HCT116 (cell line): ENCODE measurements around the gene RUVBL1. TPM values are rescaled to one million over a fixed set of nuclear protein-coding genes. Genes with fewer than 3 reads are reported as not detected.

Experiments
- ATAC-seq: fragments of 200-7000 bp; cut with Tn5 transposase; 2 replicates; pipeline ENCODE4 v1.9.1; 2020; ENCODE audit warnings: mild to moderate bottlenecking, moderate library complexity
- BruUV-seq: library from RNA; stranded (reverse); fragments of 400-500 nt; replicated peaks from 2 replicates; lab custom pipeline; 2021; lab: Mats Ljungman, UMichigan
- CTCF ChIA-PET: fragments of 300-600 bp; sonication (Branson Sonifier 250); formaldehyde crosslinking; loops from one replicate; lab custom pipeline; 2021; ENCODE audit warnings: antibody characterized with exemption; lab: Charles Lee
- POLR2A ChIA-PET: fragments of 300-600, 350-600 bp; sonication (Branson Sonifier 250); formaldehyde crosslinking; loops from one replicate; lab custom pipeline; 2021; ENCODE audit warnings: antibody characterized with exemption; lab: Charles Lee
- RAD21 ChIA-PET, 2 experiments: fragments of 300-600 bp; sonication (Branson Sonifier 250); formaldehyde crosslinking; loops; one replicate each; lab custom pipeline; 2023; ENCODE audit warnings: low total read pairs in 2 of 2; ENCODE audit not compliant: uncharacterized antibody in 2 of 2, unreplicated experiment in 2 of 2, low non-redundant PET in 1 of 2; lab: Charles Lee
- DNase-seq: peaks from one replicate; pipeline ENCODE4 v3.0.0-alpha.2; 2010; ENCODE audit warnings: low read depth, low spot score
- H2AFZ ChIP-seq: fragments of 200-600 bp; shearing (Covaris generic), sonication (generic); 2 replicates; pipeline ENCODE4 v1.6.1; 2017; ENCODE audit warnings: low read depth, mixed run types, mixed read lengths, antibody characterized with exemption, low read length; ENCODE audit not compliant: poor library complexity, severe bottlenecking
- H3K27ac ChIP-seq: 2 replicates; pipeline ENCODE4 v1.5.1; 2012; ENCODE audit warnings: low read depth, low read length
- H3K27me3 ChIP-seq: fragments of 200-600 bp; sonication (generic); 2 replicates; pipeline ENCODE4 v1.6.1; 2016; ENCODE audit warnings: mixed run types, low read length, mixed read lengths; ENCODE audit not compliant: insufficient read depth
- H3K36me3 ChIP-seq, 2 experiments: fragments of 200-500 bp in 1 of 2; fragments of 200-600 bp in 1 of 2; sonication (Bioruptor generic) in 1 of 2; sonication (generic) in 1 of 2; 2 replicates each; pipeline versions ENCODE4 v1.5.1 to v1.6.1; 2014 to 2016; ENCODE audit warnings: low read length in 2 of 2, inconsistent platforms in 1 of 2, mixed read lengths in 1 of 2, mixed run types in 1 of 2; ENCODE audit not compliant: insufficient read depth in 2 of 2, control insufficient read depth in 1 of 2
- H3K4me1 ChIP-seq, 2 experiments: fragments of 200-600 bp in 1 of 2; sonication (generic) in 1 of 2; 2 replicates each; pipeline versions ENCODE4 v1.5.1 to v1.6.1; 2012 to 2017; ENCODE audit warnings: low read length in 2 of 2, inconsistent platforms in 1 of 2, mild to moderate bottlenecking in 1 of 2, mixed read lengths in 1 of 2, mixed run types in 1 of 2, moderate library complexity in 1 of 2; ENCODE audit not compliant: insufficient read depth in 2 of 2, control insufficient read depth in 1 of 2
- H3K4me2 ChIP-seq: fragments of 200-600 bp; sonication (generic); 2 replicates; pipeline ENCODE4 v1.6.1; 2017; ENCODE audit warnings: mixed run types, low read length, mixed read lengths
- H3K4me3 ChIP-seq, 2 experiments: fragments of 200-600 bp in 1 of 2; sonication (generic) in 1 of 2; replicated peaks in 1 of 2; 2 replicates each; pipeline ENCODE4 v1.5.1; 2011 to 2016; ENCODE audit warnings: low read length in 2 of 2, control low read depth in 1 of 2, low read depth in 1 of 2, mild to moderate bottlenecking in 1 of 2, mixed read lengths in 1 of 2, mixed run types in 1 of 2
- H3K79me2 ChIP-seq: fragments of 200-600 bp; sonication (generic); 2 replicates; pipeline ENCODE4 v1.6.1; 2017; ENCODE audit warnings: mild to moderate bottlenecking, mixed run types, low read length, moderate library complexity, mixed read lengths; ENCODE audit not compliant: insufficient read depth
- H3K9ac ChIP-seq: fragments of 200-600 bp; sonication (generic); 2 replicates; pipeline ENCODE4 v1.6.1; 2016; ENCODE audit warnings: low read length, mixed read lengths
- H3K9me2 ChIP-seq: fragments of 200-600 bp; sonication (generic), shearing (Covaris generic); 2 replicates; pipeline ENCODE4 v1.6.1; 2017; ENCODE audit warnings: mixed run types, mild to moderate bottlenecking, moderate library complexity; ENCODE audit not compliant: insufficient read depth
- H3K9me3 ChIP-seq, 2 experiments: fragments of 200-500 bp in 1 of 2; fragments of 200-600 bp in 1 of 2; sonication (Bioruptor generic) in 1 of 2; sonication (generic) in 1 of 2; 2 replicates each; pipeline ENCODE4 v1.6.1; 2014 to 2017; ENCODE audit warnings: low read length in 2 of 2, mixed read lengths in 2 of 2, inconsistent platforms in 1 of 2, low read depth in 1 of 2, mild to moderate bottlenecking in 1 of 2, mixed run types in 1 of 2, moderate library complexity in 1 of 2; ENCODE audit not compliant: control insufficient read depth in 1 of 2, insufficient read depth in 1 of 2
- H4K20me1 ChIP-seq: fragments of 200-600 bp; sonication (generic), shearing (Covaris generic); 2 replicates; pipeline ENCODE4 v1.6.1; 2017; ENCODE audit warnings: mixed run types, mild to moderate bottlenecking, moderate library complexity; ENCODE audit not compliant: insufficient read depth
- CBX3 ChIP-seq: IDR thresholded peaks from 2 replicates; pipeline ENCODE4 v1.6.1; 2012; ENCODE audit warnings: low read depth
- CEBPB ChIP-seq: IDR thresholded peaks from 2 replicates; pipeline ENCODE4 v1.6.1; 2012; ENCODE audit warnings: low read depth
- EGR1 ChIP-seq: IDR thresholded peaks from 2 replicates; pipeline ENCODE4 v1.6.1; 2012; ENCODE audit warnings: low read depth
- ELF1 ChIP-seq: IDR thresholded peaks from 2 replicates; pipeline ENCODE4 v1.6.1; 2012; ENCODE audit warnings: low read depth, borderline replicate concordance
- EZH2 ChIP-seq: fragments of 200-600 bp; sonication (generic); IDR thresholded peaks from 2 replicates; pipeline ENCODE4 v1.6.1; 2017; ENCODE audit warnings: antibody characterized with exemption, mixed run types
- EZH2phosphoT487 ChIP-seq: fragments of 200-600 bp; IDR thresholded peaks from 2 replicates; pipeline ENCODE4 v1.6.1; 2018; ENCODE audit warnings: antibody characterized with exemption, borderline replicate concordance
- FOSL1 ChIP-seq: IDR thresholded peaks from 2 replicates; pipeline ENCODE4 v1.6.1; 2012; ENCODE audit warnings: low read depth
- JUND ChIP-seq: IDR thresholded peaks from 2 replicates; pipeline ENCODE4 v1.6.1; 2012
- POLR2A ChIP-seq: IDR thresholded peaks from 2 replicates; pipeline ENCODE4 v1.7.0; 2011; ENCODE audit warnings: borderline replicate concordance; ENCODE audit not compliant: insufficient read depth, insufficient read length; ENCODE audit errors: extremely low read depth
- RAD21 ChIP-seq: IDR thresholded peaks from 2 replicates; pipeline ENCODE4 v1.6.1; 2012; ENCODE audit warnings: low read depth, mild to moderate bottlenecking
- SP1 ChIP-seq: IDR thresholded peaks from 2 replicates; pipeline ENCODE4 v1.6.1; 2012; ENCODE audit warnings: low read depth
- SRF ChIP-seq: IDR thresholded peaks from 2 replicates; pipeline ENCODE4 v1.6.1; 2012; ENCODE audit warnings: low read depth
- YY1 ChIP-seq: IDR thresholded peaks from 2 replicates; pipeline ENCODE4 v1.6.1; 2011; ENCODE audit warnings: low read length, low read depth, moderate library complexity, mild to moderate bottlenecking; ENCODE audit not compliant: insufficient replicate concordance; ENCODE audit errors: extremely low read depth
- ZFX ChIP-seq: fragments of 450-650 bp; IDR thresholded peaks from 2 replicates; pipeline ENCODE4 v1.6.1; 2017
- intact Hi-C: fragments of 100-400 bp; cut with micrococcal nuclease; formaldehyde crosslinking; loops from 2 replicates; pipeline ENCODE4 v1.10.0; 2022
- total RNA-seq: library from RNA; stranded (reverse); gene quantifications from one replicate; pipeline ENCODE4 v1.2.1, GENCODE V29; 2021; ENCODE audit not compliant: unreplicated experiment
- TF ChIP-seq, protein P1 (sequence below): IDR thresholded peaks from 2 replicates; pipeline ENCODE4 v1.6.1; 2012; ENCODE audit warnings: low read depth
- TF ChIP-seq, protein P2 (sequence below), 3 experiments: fragments of 200-600 bp in 1 of 3; sonication (generic) in 1 of 3; IDR thresholded peaks in 2 of 3; conservative IDR thresholded peaks in 1 of 3; 2 replicates each; pipeline ENCODE4 v1.5.1; 2012 to 2017; ENCODE audit warnings: low read depth in 2 of 3, low read length in 2 of 3, antibody characterized with exemption in 1 of 3, borderline replicate concordance in 1 of 3, control low read depth in 1 of 3, mild to moderate bottlenecking in 1 of 3, mixed read lengths in 1 of 3, mixed run types in 1 of 3, moderate library complexity in 1 of 3; ENCODE audit not compliant: insufficient read depth in 1 of 3
- TF ChIP-seq, protein P3 (sequence below): IDR thresholded peaks from 2 replicates; pipeline ENCODE4 v1.6.1; 2012
- TF ChIP-seq, protein P4 (sequence below): IDR thresholded peaks from 2 replicates; pipeline ENCODE4 v1.6.1; 2011; ENCODE audit warnings: mild to moderate bottlenecking, low read length, moderate library complexity; ENCODE audit not compliant: insufficient replicate concordance; ENCODE audit errors: extremely low read depth

The RUVBL1 gene
- total RNA-seq, 1 experiment from 2014 or later = 129 TPM

DNA sequence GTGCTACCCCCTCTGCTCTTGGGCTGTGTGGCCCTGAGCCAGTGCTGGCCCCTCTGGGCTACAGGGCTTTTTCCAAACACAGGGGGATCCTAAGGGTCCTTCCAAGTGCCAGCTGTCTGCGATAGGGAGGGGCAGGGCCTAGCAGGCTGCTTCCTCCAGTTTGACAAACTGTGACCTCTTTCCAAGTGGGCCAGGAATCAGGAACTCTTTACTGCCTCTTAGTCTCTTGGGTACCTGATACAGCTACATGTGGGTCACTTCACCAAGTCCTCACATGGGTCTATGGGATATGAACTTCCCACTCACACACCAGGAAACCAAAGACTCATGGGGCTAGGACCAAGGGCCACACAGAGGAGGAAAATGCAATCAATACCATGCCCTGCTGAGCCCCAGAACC is 45.9 kb downstream of the RUVBL1 start:
- no peak overlapping the region for H3K9ac ChIP-seq
- no peaks in the 10 kb centered on the region for H3K9me3 ChIP-seq
- DNase-seq = no peak
- peaks cover 26% of the 10 kb centered on the region for H3K79me2 ChIP-seq
- no peak overlapping the region for H2AFZ ChIP-seq
- 0 out of 2 replicates have a peak overlapping the region, but pooled peaks have one; percentile 8 for H3K27ac ChIP-seq
- no peaks in the 10 kb centered on the region for H4K20me1 ChIP-seq
- H3K4me2 ChIP-seq = no peak overlapping the region
- no peaks in the 10 kb centered on the region for H3K9me2 ChIP-seq
- H3K27me3 ChIP-seq = no peaks in the 10 kb centered on the region
- intact Hi-C loops = no loop called here
- peaks cover 17 to 51% of the 10 kb centered on the region in 2 experiments for H3K36me3 ChIP-seq
- no peak for ATAC-seq
- ChIA-PET CTCF (no interaction called here), RAD21 (no interaction called here), POLR2A (no interaction called here)
- no peak for TF ChIP-seq ZFX
- TF ChIP-seq, protein P1, sequence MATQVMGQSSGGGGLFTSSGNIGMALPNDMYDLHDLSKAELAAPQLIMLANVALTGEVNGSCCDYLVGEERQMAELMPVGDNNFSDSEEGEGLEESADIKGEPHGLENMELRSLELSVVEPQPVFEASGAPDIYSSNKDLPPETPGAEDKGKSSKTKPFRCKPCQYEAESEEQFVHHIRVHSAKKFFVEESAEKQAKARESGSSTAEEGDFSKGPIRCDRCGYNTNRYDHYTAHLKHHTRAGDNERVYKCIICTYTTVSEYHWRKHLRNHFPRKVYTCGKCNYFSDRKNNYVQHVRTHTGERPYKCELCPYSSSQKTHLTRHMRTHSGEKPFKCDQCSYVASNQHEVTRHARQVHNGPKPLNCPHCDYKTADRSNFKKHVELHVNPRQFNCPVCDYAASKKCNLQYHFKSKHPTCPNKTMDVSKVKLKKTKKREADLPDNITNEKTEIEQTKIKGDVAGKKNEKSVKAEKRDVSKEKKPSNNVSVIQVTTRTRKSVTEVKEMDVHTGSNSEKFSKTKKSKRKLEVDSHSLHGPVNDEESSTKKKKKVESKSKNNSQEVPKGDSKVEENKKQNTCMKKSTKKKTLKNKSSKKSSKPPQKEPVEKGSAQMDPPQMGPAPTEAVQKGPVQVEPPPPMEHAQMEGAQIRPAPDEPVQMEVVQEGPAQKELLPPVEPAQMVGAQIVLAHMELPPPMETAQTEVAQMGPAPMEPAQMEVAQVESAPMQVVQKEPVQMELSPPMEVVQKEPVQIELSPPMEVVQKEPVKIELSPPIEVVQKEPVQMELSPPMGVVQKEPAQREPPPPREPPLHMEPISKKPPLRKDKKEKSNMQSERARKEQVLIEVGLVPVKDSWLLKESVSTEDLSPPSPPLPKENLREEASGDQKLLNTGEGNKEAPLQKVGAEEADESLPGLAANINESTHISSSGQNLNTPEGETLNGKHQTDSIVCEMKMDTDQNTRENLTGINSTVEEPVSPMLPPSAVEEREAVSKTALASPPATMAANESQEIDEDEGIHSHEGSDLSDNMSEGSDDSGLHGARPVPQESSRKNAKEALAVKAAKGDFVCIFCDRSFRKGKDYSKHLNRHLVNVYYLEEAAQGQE = no peak
- TF ChIP-seq, protein P2, sequence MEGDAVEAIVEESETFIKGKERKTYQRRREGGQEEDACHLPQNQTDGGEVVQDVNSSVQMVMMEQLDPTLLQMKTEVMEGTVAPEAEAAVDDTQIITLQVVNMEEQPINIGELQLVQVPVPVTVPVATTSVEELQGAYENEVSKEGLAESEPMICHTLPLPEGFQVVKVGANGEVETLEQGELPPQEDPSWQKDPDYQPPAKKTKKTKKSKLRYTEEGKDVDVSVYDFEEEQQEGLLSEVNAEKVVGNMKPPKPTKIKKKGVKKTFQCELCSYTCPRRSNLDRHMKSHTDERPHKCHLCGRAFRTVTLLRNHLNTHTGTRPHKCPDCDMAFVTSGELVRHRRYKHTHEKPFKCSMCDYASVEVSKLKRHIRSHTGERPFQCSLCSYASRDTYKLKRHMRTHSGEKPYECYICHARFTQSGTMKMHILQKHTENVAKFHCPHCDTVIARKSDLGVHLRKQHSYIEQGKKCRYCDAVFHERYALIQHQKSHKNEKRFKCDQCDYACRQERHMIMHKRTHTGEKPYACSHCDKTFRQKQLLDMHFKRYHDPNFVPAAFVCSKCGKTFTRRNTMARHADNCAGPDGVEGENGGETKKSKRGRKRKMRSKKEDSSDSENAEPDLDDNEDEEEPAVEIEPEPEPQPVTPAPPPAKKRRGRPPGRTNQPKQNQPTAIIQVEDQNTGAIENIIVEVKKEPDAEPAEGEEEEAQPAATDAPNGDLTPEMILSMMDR (IDR thresholded peaks at IDR 0.05 in 2 of 3, conservative IDR thresholded peaks at IDR 0.05 in 1 of 3; ENCODE audit: borderline replicate concordance in 1 of 3, insufficient read depth in 1 of 3, low read depth in 2 of 3, low read length in 2 of 3) = no peak
- no peak for TF ChIP-seq ELF1
- no peak for TF ChIP-seq SRF
- no peak for TF ChIP-seq EZH2phosphoT487
- no peak for TF ChIP-seq RAD21
- no peak for TF ChIP-seq CEBPB
- no peak for TF ChIP-seq YY1
- no peak for TF ChIP-seq JUND
- TF ChIP-seq, protein P3, sequence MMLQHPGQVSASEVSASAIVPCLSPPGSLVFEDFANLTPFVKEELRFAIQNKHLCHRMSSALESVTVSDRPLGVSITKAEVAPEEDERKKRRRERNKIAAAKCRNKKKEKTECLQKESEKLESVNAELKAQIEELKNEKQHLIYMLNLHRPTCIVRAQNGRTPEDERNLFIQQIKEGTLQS = no peak
- TF ChIP-seq POLR2A = no peak
- no peak for TF ChIP-seq EGR1
- no peak for TF ChIP-seq FOSL1
- TF ChIP-seq, protein P4, sequence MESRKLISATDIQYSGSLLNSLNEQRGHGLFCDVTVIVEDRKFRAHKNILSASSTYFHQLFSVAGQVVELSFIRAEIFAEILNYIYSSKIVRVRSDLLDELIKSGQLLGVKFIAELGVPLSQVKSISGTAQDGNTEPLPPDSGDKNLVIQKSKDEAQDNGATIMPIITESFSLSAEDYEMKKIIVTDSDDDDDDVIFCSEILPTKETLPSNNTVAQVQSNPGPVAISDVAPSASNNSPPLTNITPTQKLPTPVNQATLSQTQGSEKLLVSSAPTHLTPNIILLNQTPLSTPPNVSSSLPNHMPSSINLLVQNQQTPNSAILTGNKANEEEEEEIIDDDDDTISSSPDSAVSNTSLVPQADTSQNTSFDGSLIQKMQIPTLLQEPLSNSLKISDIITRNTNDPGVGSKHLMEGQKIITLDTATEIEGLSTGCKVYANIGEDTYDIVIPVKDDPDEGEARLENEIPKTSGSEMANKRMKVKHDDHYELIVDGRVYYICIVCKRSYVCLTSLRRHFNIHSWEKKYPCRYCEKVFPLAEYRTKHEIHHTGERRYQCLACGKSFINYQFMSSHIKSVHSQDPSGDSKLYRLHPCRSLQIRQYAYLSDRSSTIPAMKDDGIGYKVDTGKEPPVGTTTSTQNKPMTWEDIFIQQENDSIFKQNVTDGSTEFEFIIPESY = no peak
- TF ChIP-seq EZH2 = no peak
- no peak for TF ChIP-seq SP1
- TF ChIP-seq CBX3 = no peak
- peaks cover 9 to 27% of the 10 kb centered on the region in 2 experiments for H3K4me1 ChIP-seq
- H3K4me3 ChIP-seq = no peak overlapping the region
- BruUV-seq = no TSS peak
